T-cell (primary cell): ENCODE measurements around the gene NRSN2. TPM values are rescaled to one million over a fixed set of nuclear protein-coding genes. Genes with fewer than 3 reads are reported as not detected.

ENCODE experiments used
- ATAC-seq, 4 experiments: fragments of 200-7000 bp in 3 of 4; fragments of 150-1000 bp in 1 of 4; cut with Tn5 transposase; replicated peaks in 1 of 4; 1 replicate in 3 of 4; 2 replicates in 1 of 4; pipeline ENCODE4 v1.10.0; 2021; ENCODE audit warnings: moderate library complexity in 3 of 4, mild to moderate bottlenecking in 2 of 4, moderate number of reproducible peaks in 1 of 4
- CTCF ChIA-PET, 2 donors: fragments of 300-600 bp; sonication (Branson Sonifier 250); formaldehyde crosslinking; loops; one replicate each; lab custom pipeline; 2022; ENCODE audit warnings: antibody characterized with exemption in 2 of 2; lab: Charles Lee
- POLR2A ChIA-PET, 2 donors: fragments of 300-600 bp; sonication (Branson Sonifier 250); formaldehyde crosslinking; loops; one replicate each; lab custom pipeline; 2022; ENCODE audit warnings: antibody characterized with exemption in 2 of 2; lab: Charles Lee
- DNase-seq, 35 experiments: peaks; one replicate each; pipeline versions ENCODE4 v3.0.0 to v3.0.0-alpha.2; 2013 to 2023
- H3K27ac ChIP-seq: one replicate; pipeline ENCODE4 v1.5.1; 2013; ENCODE audit warnings: low read length
- H3K27me3 ChIP-seq, 2 experiments: replicated peaks in 1 of 2; 1 replicate in 1 of 2; 2 replicates in 1 of 2; pipeline versions ENCODE4 v1.6.1 to v1.7.0; 2013; ENCODE audit warnings: low read length in 1 of 2, mixed read lengths in 1 of 2; ENCODE audit not compliant: control insufficient read depth in 2 of 2, insufficient read depth in 2 of 2; ENCODE audit errors: extremely low read depth in 1 of 2
- H3K36me3 ChIP-seq, 2 donors: 1 replicate in 1 of 2; 2 replicates in 1 of 2; pipeline versions ENCODE4 v1.6.1 to v1.7.0; 2013; ENCODE audit warnings: low read length in 1 of 2; ENCODE audit not compliant: control insufficient read depth in 2 of 2, insufficient read depth in 1 of 2; ENCODE audit errors: extremely low read depth in 1 of 2
- H3K4me1 ChIP-seq, 2 experiments: 1 replicate in 1 of 2; 2 replicates in 1 of 2; pipeline versions ENCODE4 v1.6.1 to v1.7.0; 2013; ENCODE audit warnings: low read length in 2 of 2, mixed read lengths in 1 of 2; ENCODE audit not compliant: insufficient read depth in 2 of 2, control insufficient read depth in 1 of 2; ENCODE audit errors: extremely low read depth in 1 of 2
- H3K4me3 ChIP-seq, 2 donors: 1 replicate in 1 of 2; 2 replicates in 1 of 2; pipeline versions ENCODE4 v1.5.1 to v1.7.0; 2013; ENCODE audit warnings: mild to moderate bottlenecking in 2 of 2, low read length in 1 of 2, moderate library complexity in 1 of 2; ENCODE audit not compliant: control insufficient read depth in 1 of 2; ENCODE audit errors: extremely low read depth in 1 of 2
- H3K9me3 ChIP-seq: 2 replicates; pipeline ENCODE4 v1.7.0; 2013
- H3K27ac Mint-ChIP-seq, 2 donors: one replicate each; pipeline ENCODE4 v1.8.0; 2020 to 2021; ENCODE audit warnings: mild to moderate bottlenecking in 2 of 2, mixed read lengths in 2 of 2
- H3K27me3 Mint-ChIP-seq, 2 donors: one replicate each; pipeline ENCODE4 v1.8.0; 2021 to 2022; ENCODE audit warnings: mixed read lengths in 2 of 2
- H3K36me3 Mint-ChIP-seq: one replicate; pipeline ENCODE4 v1.8.0; 2021; ENCODE audit warnings: mixed read lengths
- H3K4me1 Mint-ChIP-seq, 3 donors: one replicate each; pipeline ENCODE4 v1.8.0; 2020 to 2022; ENCODE audit warnings: mixed read lengths in 3 of 3, mild to moderate bottlenecking in 1 of 3
- H3K4me3 Mint-ChIP-seq, 3 donors: one replicate each; pipeline ENCODE4 v1.8.0; 2020 to 2022; ENCODE audit warnings: mild to moderate bottlenecking in 3 of 3, mixed read lengths in 3 of 3, moderate library complexity in 3 of 3
- H3K9me3 Mint-ChIP-seq, 3 donors: one replicate each; pipeline ENCODE4 v1.8.0; 2020 to 2022; ENCODE audit warnings: mixed read lengths in 3 of 3
- WGBS: methylation state at CpG from one replicate; pipeline ENCODE4 v1.1.5; 2013; ENCODE audit warnings: missing lambda C conversion rate; ENCODE audit not compliant: insufficient coverage; 5-methylcytosine and 5-hydroxymethylcytosine counted together
- total RNA-seq, 35 experiments: library from RNA in 6 of 35; stranded (reverse) in 6 of 35; fragments of 120-200 nt in 1 of 35; gene quantifications; one replicate each; pipeline versions ENCODE4 v1.2.1 to v1.2.4 and lab custom pipeline; 2013 to 2026

The NRSN2 gene
- total RNA-seq, 5 donors from 2014 or later (not counting 1 experiment from before 2014, with no cell fraction given), result 0.70 to 1.8 (median 1.3) TPM

- 90% methylated on average over 1 of the region's 5 CpGs for WGBS
- DNase-seq (no peak), ATAC-seq (no peak)
- ChIA-PET CTCF (interaction anchor here in 1 of 2 donors (0.6 kb wide), 1 partner anchor 427 kb away, joined by 4 read pairs; no protein-coding TSS in a partner anchor), POLR2A (interaction anchor here in 1 of 2 donors (0.6 kb wide), 1 partner anchor 134 kb away, joined by 15 read pairs; no protein-coding TSS in a partner anchor)
- H3K27me3 ChIP-seq, result no peaks in the 10 kb centered on the region
- no peaks in the 10 kb centered on the region for H3K27me3 Mint-ChIP-seq
- no peak overlapping the region for H3K27ac ChIP-seq
- peaks cover 11 to 19% (median 18%) of the 10 kb centered on the region in 3 donors for H3K4me1 Mint-ChIP-seq
- H3K9me3 Mint-ChIP-seq, result no peaks in the 10 kb centered on the region
- H3K4me3 ChIP-seq, result no peak overlapping the region
- peaks cover 3 to 21% of the 10 kb centered on the region in 2 donors for H3K36me3 ChIP-seq
- no peak overlapping the region for H3K27ac Mint-ChIP-seq
- peaks cover 17% of the 10 kb centered on the region for H3K36me3 Mint-ChIP-seq
- H3K4me3 Mint-ChIP-seq, result no peak overlapping the region
- peaks cover 2 to 13% of the 10 kb centered on the region in 2 experiments for H3K4me1 ChIP-seq
- no peaks in the 10 kb centered on the region for H3K9me3 ChIP-seq
These were observed 53.8 kb downstream of the NRSN2 start for GRCh38 chr20:400454-401275.

GRCh38 chr20:401682-402495 is 55.0 kb downstream of the NRSN2 start:
- ChIA-PET CTCF (no interaction called here), POLR2A (no interaction called here)
- no peak overlapping the region for H3K4me3 Mint-ChIP-seq
- Histone ChIP-seq H3K9me3 (no peaks in the 10 kb centered on the region), H3K36me3 (peaks cover 3 to 9% of the 10 kb centered on the region in 2 donors), H3K27me3 (no peaks in the 10 kb centered on the region), H3K4me1 (peaks cover 2 to 14% of the 10 kb centered on the region in 2 experiments), H3K27ac (no peak overlapping the region), H3K4me3 (no peak overlapping the region)
- H3K27ac Mint-ChIP-seq, result no peak overlapping the region
- no peak for ATAC-seq
- H3K9me3 Mint-ChIP-seq, result no peaks in the 10 kb centered on the region
- peaks cover 15 to 21% (median 19%) of the 10 kb centered on the region in 3 donors for H3K4me1 Mint-ChIP-seq
- DNase-seq, result no peak
- 71% methylated on average over 5 of the region's 9 CpGs for WGBS
- H3K36me3 Mint-ChIP-seq, result peaks cover 13% of the 10 kb centered on the region
- no peaks in the 10 kb centered on the region for H3K27me3 Mint-ChIP-seq

- peak overlapping the region in 1 of 2 donors; percentile 19 for H3K27ac Mint-ChIP-seq
- Histone ChIP-seq H3K27ac (no peak overlapping the region), H3K4me3 (no peak overlapping the region), H3K27me3 (no peaks in the 10 kb centered on the region), H3K36me3 (peaks cover 3% of the 10 kb centered on the region in 2 donors), H3K9me3 (no peaks in the 10 kb centered on the region), H3K4me1 (peaks cover 2 to 20% of the 10 kb centered on the region in 2 experiments)
- peaks cover 21 to 27% (median 25%) of the 10 kb centered on the region in 3 donors for H3K4me1 Mint-ChIP-seq
- no peaks in the 10 kb centered on the region for H3K9me3 Mint-ChIP-seq
- no peak for ATAC-seq
- ChIA-PET CTCF (no interaction called here), POLR2A (interaction anchor here in 1 of 2 donors (0.5 kb wide), 1 partner anchor 54 kb away, joined by 3 read pairs; no protein-coding TSS in a partner anchor)
- 11% methylated on average over 1 of the region's 2 CpGs for WGBS
- no peak for DNase-seq
- no peaks in the 10 kb centered on the region for H3K27me3 Mint-ChIP-seq
- peaks cover 10% of the 10 kb centered on the region for H3K36me3 Mint-ChIP-seq
- H3K4me3 Mint-ChIP-seq, result no peak overlapping the region
These were observed 55.6 kb downstream of the NRSN2 start for GRCh38 chr20:402496-402885.

GRCh38 chr20:402898-403581 is 56.1 kb downstream of the NRSN2 start:
- Mint-ChIP-seq H3K27ac (peak overlapping the region in 1 of 2 donors; percentile 48), H3K4me1 (peaks cover 22 to 28% (median 25%) of the 10 kb centered on the region in 3 donors), H3K4me3 (peak overlapping the region in 1 of 3 donors; percentile 34), H3K36me3 (peaks cover 4% of the 10 kb centered on the region), H3K27me3 (no peaks in the 10 kb centered on the region), H3K9me3 (no peaks in the 10 kb centered on the region)
- ChIA-PET CTCF (no interaction called here), POLR2A (interaction anchor here in 1 of 2 donors (0.5 kb wide), 1 partner anchor 54 kb away, joined by 3 read pairs; no protein-coding TSS in a partner anchor)
- no peak for ATAC-seq
- Histone ChIP-seq H3K4me3 (no peak overlapping the region), H3K4me1 (peaks cover 2 to 22% of the 10 kb centered on the region in 2 experiments), H3K36me3 (peaks cover 0 to 3% of the 10 kb centered on the region in 2 donors), H3K27ac (no peak overlapping the region), H3K27me3 (no peaks in the 10 kb centered on the region), H3K9me3 (no peaks in the 10 kb centered on the region)
- peak in 1 of 35 experiments; percentile 60 for DNase-seq
- WGBS, result no CpG with 5 or more reads among the region's 6 CpGs

GRCh38 chr20:403582-403957 is 56.7 kb downstream of the NRSN2 start:
- no peak overlapping the region for H3K4me3 Mint-ChIP-seq
- H3K4me1 Mint-ChIP-seq, result peaks cover 22 to 28% (median 25%) of the 10 kb centered on the region in 3 donors
- ChIA-PET CTCF (no interaction called here), POLR2A (no interaction called here)
- H3K4me1 ChIP-seq, result peaks cover 2 to 23% of the 10 kb centered on the region in 2 experiments
- no peaks in the 10 kb centered on the region for H3K9me3 Mint-ChIP-seq
- H3K27ac ChIP-seq, result no peak overlapping the region
- WGBS, result 100% methylated on average over 3 of the region's 3 CpGs
- peaks cover 1% of the 10 kb centered on the region for H3K36me3 Mint-ChIP-seq
- no peaks in the 10 kb centered on the region for H3K36me3 ChIP-seq
- H3K4me3 ChIP-seq, result no peak overlapping the region
- H3K27ac Mint-ChIP-seq, result no peak overlapping the region
- no peaks in the 10 kb centered on the region for H3K27me3 ChIP-seq
- ATAC-seq, result no peak
- DNase-seq, result no peak
- no peaks in the 10 kb centered on the region for H3K9me3 ChIP-seq
- H3K27me3 Mint-ChIP-seq, result no peaks in the 10 kb centered on the region

GRCh38 chr20:404088-404487 is 57.2 kb downstream of the NRSN2 start:
- no peak for ATAC-seq

More at GRCh38 chr20:404088-404487, 57.2 kb downstream of the NRSN2 start:
- Histone ChIP-seq H3K36me3 (no peaks in the 10 kb centered on the region), H3K27me3 (no peaks in the 10 kb centered on the region), H3K9me3 (no peaks in the 10 kb centered on the region), H3K4me1 (peaks cover 4 to 28% of the 10 kb centered on the region in 2 experiments), H3K27ac (no peak overlapping the region), H3K4me3 (no peak overlapping the region)
- Mint-ChIP-seq H3K27me3 (no peaks in the 10 kb centered on the region), H3K36me3 (no peaks in the 10 kb centered on the region), H3K27ac (no peak overlapping the region), H3K4me3 (no peak overlapping the region), H3K4me1 (peaks cover 26 to 31% (median 28%) of the 10 kb centered on the region in 3 donors), H3K9me3 (no peaks in the 10 kb centered on the region)
- CTCF ChIA-PET, result no interaction called here
- no peak for DNase-seq
- WGBS, result 100% methylated on average over 3 of the region's 4 CpGs
- POLR2A ChIA-PET, result no interaction called here
